ENCODE data around the gene AQP1.
A peak's percentile ranks its signal among the peaks of the same experiment; 100 is the strongest.

The AQP1 gene

GRCh38 chr7:30923774-30924413, 12.2 kb downstream of the AQP1 start:
- Histone ChIP-seq H3K4me3 (no peak overlapping the region), H3K4me1 (no peaks in the 10 kb centered on the region), H3K36me3 (replicated peaks) (no peaks in the 10 kb centered on the region), H3K9me3 (no peaks in the 10 kb centered on the region), H3K27me3 (ENCODE audit: low read depth) (no peaks in the 10 kb centered on the region)
- in situ Hi-C loops (cut with MboI; ENCODE audit: low sequenced_read_pairs): no loop called here
- DNase-seq (ENCODE audit: low spot score in 2 of 2): peak in 1 of 2 experiments; percentile 4

DNA sequence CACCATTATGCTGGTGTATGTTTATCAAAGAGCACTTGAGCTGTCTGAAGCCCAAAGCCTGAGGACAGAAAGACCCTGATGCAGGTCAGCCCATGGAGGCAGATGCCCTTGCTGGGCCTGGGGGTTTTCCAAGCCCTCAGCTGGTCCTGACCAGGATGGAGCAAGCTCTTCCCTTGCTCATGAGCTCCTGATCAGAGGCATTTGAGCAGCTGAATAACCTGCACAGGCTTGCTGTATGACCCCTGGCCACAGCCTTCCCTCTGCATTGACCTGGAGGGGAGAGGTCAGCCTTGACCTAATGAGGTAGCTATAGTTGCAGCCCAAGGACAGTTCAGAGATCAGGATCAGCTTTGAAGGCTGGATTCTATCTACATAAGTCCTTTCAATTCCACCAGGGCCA, 13.0 kb downstream of the AQP1 start:
- no peaks in the 10 kb centered on the region for H3K36me3 ChIP-seq (replicated peaks)
- H3K4me1 ChIP-seq: no peaks in the 10 kb centered on the region
- no peak overlapping the region for H3K4me3 ChIP-seq
- no peaks in the 10 kb centered on the region for H3K27me3 ChIP-seq (ENCODE audit: low read depth)
- no peaks in the 10 kb centered on the region for H3K9me3 ChIP-seq
- in situ Hi-C loops (cut with MboI; ENCODE audit: low sequenced_read_pairs): no loop called here
- DNase-seq (ENCODE audit: low spot score in 2 of 2): no peak

DNA sequence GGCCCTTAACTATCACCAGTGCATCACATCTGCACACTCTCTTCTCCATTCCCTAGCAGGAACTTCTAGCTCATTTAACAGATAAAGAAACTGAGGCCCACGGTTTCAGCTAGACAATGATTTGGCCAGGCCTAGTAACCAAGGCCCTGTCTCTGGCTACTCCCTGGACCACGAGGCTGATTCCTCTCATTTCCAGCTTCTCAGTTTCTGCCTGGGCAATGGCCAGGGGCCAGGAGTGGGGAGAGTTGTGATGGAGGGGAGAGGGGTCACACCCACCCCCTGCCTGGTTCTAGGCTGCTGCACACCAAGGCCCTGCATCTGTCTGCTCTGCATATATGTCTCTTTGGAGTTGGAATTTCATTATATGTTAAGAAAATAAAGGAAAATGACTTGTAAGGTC, 13.5 kb downstream of the AQP1 start:
- Histone ChIP-seq H3K4me1 (no peaks in the 10 kb centered on the region), H3K4me3 (no peak overlapping the region), H3K36me3 (replicated peaks) (no peaks in the 10 kb centered on the region), H3K9me3 (no peaks in the 10 kb centered on the region), H3K27me3 (ENCODE audit: low read depth) (no peaks in the 10 kb centered on the region)
- in situ Hi-C loops (cut with MboI; ENCODE audit: low sequenced_read_pairs): no loop called here
- no peak for DNase-seq (ENCODE audit: low spot score in 2 of 2)

GRCh38 chr7:30925913-30926312, 14.3 kb downstream of the AQP1 start:
- peak in 1 of 2 experiments; percentile 3 for DNase-seq (ENCODE audit: low spot score in 2 of 2)
- Histone ChIP-seq H3K36me3 (replicated peaks) (no peaks in the 10 kb centered on the region), H3K9me3 (no peaks in the 10 kb centered on the region), H3K4me3 (no peak overlapping the region), H3K4me1 (no peaks in the 10 kb centered on the region), H3K27me3 (ENCODE audit: low read depth) (no peaks in the 10 kb centered on the region)
- in situ Hi-C loops (cut with MboI; ENCODE audit: low sequenced_read_pairs): no loop called here

- Histone ChIP-seq H3K9me3 (no peaks in the 10 kb centered on the region), H3K36me3 (replicated peaks) (no peaks in the 10 kb centered on the region), H3K27me3 (ENCODE audit: low read depth) (no peaks in the 10 kb centered on the region), H3K4me1 (no peaks in the 10 kb centered on the region), H3K4me3 (no peak overlapping the region)
- in situ Hi-C loops (cut with MboI; ENCODE audit: low sequenced_read_pairs): no loop called here
- DNase-seq (ENCODE audit: low spot score in 2 of 2): peak in 1 of 2 experiments; percentile 2
Observed at GRCh38 chr7:30926313-30926712, 14.7 kb downstream of the AQP1 start.

DNA sequence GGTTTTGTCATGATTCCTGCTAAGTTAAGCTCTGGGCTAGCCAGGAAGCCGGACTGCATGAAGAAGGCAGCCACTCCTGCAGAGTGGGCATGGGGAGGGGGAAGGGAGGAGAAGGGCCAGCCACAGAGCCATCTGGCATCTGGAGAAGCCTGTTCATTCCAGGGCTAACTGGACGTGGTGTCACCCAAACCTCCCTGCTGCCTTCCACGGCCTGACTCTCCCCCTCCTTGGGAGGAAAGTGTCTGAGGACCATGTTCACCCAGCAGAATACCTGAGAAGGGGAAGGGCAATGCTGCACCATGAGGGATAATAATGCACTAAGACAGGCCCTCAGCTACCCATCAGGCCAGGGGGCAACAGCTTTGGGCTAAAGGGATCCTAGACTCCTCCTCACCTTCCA, 15.4 kb downstream of the AQP1 start:
- peak in 1 of 2 experiments; percentile 5 for DNase-seq (ENCODE audit: low spot score in 2 of 2)
- H3K27me3 ChIP-seq (ENCODE audit: low read depth): no peaks in the 10 kb centered on the region
- no peaks in the 10 kb centered on the region for H3K36me3 ChIP-seq (replicated peaks)
- no peak overlapping the region for H3K4me3 ChIP-seq
- in situ Hi-C loops (cut with MboI; ENCODE audit: low sequenced_read_pairs): no loop called here
- H3K4me1 ChIP-seq: no peaks in the 10 kb centered on the region
- no peaks in the 10 kb centered on the region for H3K9me3 ChIP-seq

DNA sequence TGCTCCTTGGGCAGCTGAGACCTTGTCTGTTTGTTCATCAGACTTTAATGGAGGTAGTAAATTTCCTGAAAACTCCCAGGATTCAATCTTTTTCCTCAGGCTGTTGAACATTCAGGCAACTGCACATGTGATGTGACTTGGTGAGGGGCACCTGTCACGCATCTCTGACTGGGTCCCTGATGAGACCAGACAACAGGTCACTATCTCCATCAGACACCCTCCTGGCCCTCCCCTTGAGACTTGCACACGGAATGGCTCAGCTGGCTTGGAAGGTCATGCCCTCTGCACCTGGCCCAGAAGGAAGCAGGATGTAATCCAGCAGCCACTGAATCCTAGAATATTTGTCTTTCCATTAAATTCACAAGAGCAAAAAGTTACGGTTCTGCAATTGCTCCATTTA, 15.9 kb downstream of the AQP1 start:
- Histone ChIP-seq H3K27me3 (ENCODE audit: low read depth) (no peaks in the 10 kb centered on the region), H3K9me3 (no peaks in the 10 kb centered on the region), H3K4me3 (no peak overlapping the region), H3K4me1 (no peaks in the 10 kb centered on the region), H3K36me3 (replicated peaks) (no peaks in the 10 kb centered on the region)
- in situ Hi-C loops (cut with MboI; ENCODE audit: low sequenced_read_pairs): no loop called here
- DNase-seq (ENCODE audit: low spot score in 2 of 2): no peak

DNA sequence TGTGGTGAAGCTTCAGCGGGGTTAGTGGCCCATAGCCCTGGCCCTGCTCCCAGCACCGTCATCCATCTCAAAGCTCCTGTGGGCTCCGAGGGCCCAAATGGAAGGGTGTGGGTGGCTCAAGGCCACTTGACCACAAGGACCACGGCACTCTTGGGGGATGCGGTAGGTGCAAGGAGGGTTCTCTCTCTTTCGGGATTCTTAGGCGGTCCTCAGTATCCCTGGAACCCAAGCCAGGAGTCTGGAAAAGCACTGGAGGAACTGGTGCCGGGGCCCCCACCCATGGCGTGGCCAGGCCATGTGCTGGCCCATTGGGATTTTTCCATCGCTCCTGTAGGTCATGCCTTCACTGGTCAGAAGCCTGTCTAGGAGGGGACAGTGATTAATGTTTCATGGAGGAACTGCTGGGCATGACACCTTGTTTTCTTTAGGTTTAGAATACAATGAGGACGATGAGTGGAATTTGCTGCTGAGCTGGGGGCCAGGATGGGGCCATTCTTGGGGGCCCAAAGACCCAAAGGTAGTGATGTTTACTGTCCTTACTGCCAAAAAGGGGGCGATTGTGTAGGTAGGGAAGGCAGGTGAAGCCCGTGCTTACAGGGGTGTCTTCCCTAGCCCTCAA, 16.7 kb downstream of the AQP1 start:
- no peaks in the 10 kb centered on the region for H3K36me3 ChIP-seq (replicated peaks)
- no peaks in the 10 kb centered on the region for H3K9me3 ChIP-seq
- no peaks in the 10 kb centered on the region for H3K27me3 ChIP-seq (ENCODE audit: low read depth)
- DNase-seq (ENCODE audit: low spot score in 2 of 2): no peak
- in situ Hi-C loops (cut with MboI; ENCODE audit: low sequenced_read_pairs): no loop called here
- H3K4me3 ChIP-seq: no peak overlapping the region
- H3K4me1 ChIP-seq: no peaks in the 10 kb centered on the region

DNA sequence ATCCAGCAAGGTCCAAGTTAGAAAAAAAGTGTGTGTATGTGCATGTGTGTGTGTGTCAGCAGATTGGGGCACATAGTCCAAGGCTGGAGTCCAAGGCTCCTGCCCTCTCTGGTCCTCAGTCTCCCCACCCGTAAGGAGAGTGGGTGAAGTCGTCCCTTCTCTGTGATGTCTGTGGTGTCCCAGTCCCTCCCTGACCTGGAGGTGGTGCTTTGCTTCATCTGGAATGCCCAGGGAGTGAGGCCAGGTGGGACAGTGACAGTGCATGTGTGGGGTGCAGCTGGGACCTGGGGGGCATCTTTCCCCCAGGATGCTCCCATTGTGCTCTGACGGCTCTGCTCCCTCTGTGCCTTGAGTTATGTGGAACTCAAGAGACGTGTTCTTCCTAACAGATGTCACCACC, 18.0 kb downstream of the AQP1 start:
- Histone ChIP-seq H3K4me1 (no peaks in the 10 kb centered on the region), H3K36me3 (replicated peaks) (no peaks in the 10 kb centered on the region), H3K4me3 (no peak overlapping the region), H3K9me3 (no peaks in the 10 kb centered on the region), H3K27me3 (ENCODE audit: low read depth) (no peaks in the 10 kb centered on the region)
- in situ Hi-C loops (cut with MboI; ENCODE audit: low sequenced_read_pairs): no loop called here
- DNase-seq (ENCODE audit: low spot score in 2 of 2): no peak

DNA sequence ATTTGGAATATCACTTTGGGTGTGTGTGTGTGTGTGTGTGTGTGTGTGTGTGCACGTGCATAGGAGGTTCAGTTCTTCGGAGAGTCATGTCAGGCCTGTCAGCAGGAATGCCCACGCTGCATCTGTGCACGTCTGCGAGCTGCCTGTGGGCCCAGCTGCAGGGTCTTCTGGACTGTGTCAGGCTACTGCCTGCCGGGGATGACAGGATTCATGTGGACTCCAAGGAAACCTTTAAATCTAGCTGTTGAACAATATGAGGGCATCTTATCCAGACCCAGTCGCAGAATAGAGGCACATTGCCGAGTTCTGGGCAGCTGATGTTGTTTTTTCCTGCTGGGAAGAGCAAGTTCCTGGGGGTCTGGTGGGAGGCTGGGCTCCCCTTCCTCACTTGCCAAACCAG, 19.0 kb downstream of the AQP1 start:
- Histone ChIP-seq H3K9me3 (no peaks in the 10 kb centered on the region), H3K27me3 (ENCODE audit: low read depth) (no peaks in the 10 kb centered on the region)
- in situ Hi-C loops (cut with MboI; ENCODE audit: low sequenced_read_pairs): no loop called here

GRCh38 chr7:30931161-30931928, 19.7 kb downstream of the AQP1 start:
- no peak overlapping the region for H3K4me3 ChIP-seq
- no peaks in the 10 kb centered on the region for H3K36me3 ChIP-seq (replicated peaks)
- no peaks in the 10 kb centered on the region for H3K27me3 ChIP-seq (ENCODE audit: low read depth)
- in situ Hi-C loops (cut with MboI; ENCODE audit: low sequenced_read_pairs): no loop called here
- no peaks in the 10 kb centered on the region for H3K9me3 ChIP-seq
- no peak for DNase-seq (ENCODE audit: low spot score in 2 of 2)
- no peaks in the 10 kb centered on the region for H3K4me1 ChIP-seq

More for the DNA sequence above, 19.0 kb downstream of the AQP1 start:
- DNase-seq (ENCODE audit: low spot score in 2 of 2): no peak
- Histone ChIP-seq H3K36me3 (replicated peaks) (no peaks in the 10 kb centered on the region), H3K4me1 (no peaks in the 10 kb centered on the region), H3K4me3 (no peak overlapping the region)

GRCh38 chr7:30931929-30932540, 20.4 kb downstream of the AQP1 start:
- in situ Hi-C loops (cut with MboI; ENCODE audit: low sequenced_read_pairs): no loop called here
- Histone ChIP-seq H3K27me3 (ENCODE audit: low read depth) (no peaks in the 10 kb centered on the region), H3K4me3 (no peak overlapping the region), H3K4me1 (no peaks in the 10 kb centered on the region), H3K9me3 (no peaks in the 10 kb centered on the region), H3K36me3 (replicated peaks) (no peaks in the 10 kb centered on the region)
- no peak for DNase-seq (ENCODE audit: low spot score in 2 of 2)

- in situ Hi-C loops (cut with MboI; ENCODE audit: low sequenced_read_pairs): no loop called here
- no peaks in the 10 kb centered on the region for H3K9me3 ChIP-seq
- no peak overlapping the region for H3K4me3 ChIP-seq
- H3K4me1 ChIP-seq: no peaks in the 10 kb centered on the region
- H3K27me3 ChIP-seq (ENCODE audit: low read depth): no peaks in the 10 kb centered on the region
- H3K36me3 ChIP-seq (replicated peaks): no peaks in the 10 kb centered on the region
- no peak for DNase-seq (ENCODE audit: low spot score in 2 of 2)
Observed at GRCh38 chr7:30932562-30932961, 20.9 kb downstream of the AQP1 start.

All from HAP-1 (cell line).